Measurements from ENCODE around the gene SCOC. TPM values are rescaled to one million over a fixed set of nuclear protein-coding genes. Genes with fewer than 3 reads are reported as not detected.

Gene SCOC
- total RNA-seq, 1 donor from 2014 or later = 18.5 TPM

Other genes with a start within 250 kb of the SCOC start
- gene MAML3, start 219.5 kb upstream of the SCOC start, total RNA-seq = 8.4 TPM
- 0.50 TPM for gene CLGN, start 54.0 kb downstream of the SCOC start, total RNA-seq
- not detected for gene MGAT4D, start 124.6 kb downstream of the SCOC start, total RNA-seq
- gene ELMOD2, start 150.5 kb downstream of the SCOC start, total RNA-seq = 18.6 TPM
- not detected for gene UCP1, start 195.3 kb downstream of the SCOC start, total RNA-seq